Measurements from ENCODE around the gene UBR1.
"Not testable (repeated sequence)": the region's sequence is repeated elsewhere in the genome, so short reads cannot be mapped to it uniquely, and the experiment has no call there.

UBR1 gene

GRCh38 chr15:42986693-42987342 lies 119.0 kb downstream of the UBR1 start:
- Histone ChIP-seq H3K79me2 (ENCODE audit: low read length) (no peaks in the 10 kb centered on the region), H2AFZ (ENCODE audit: low read length) (no peak overlapping the region), H3F3A (ENCODE audit: insufficient read depth, low read length) (no peaks in the 10 kb centered on the region), H3K9me2 (replicated peaks; ENCODE audit: insufficient read depth, low read length) (no peaks in the 10 kb centered on the region), H3K27me3 (replicated peaks; ENCODE audit: insufficient read depth, low read length) (no peaks in the 10 kb centered on the region), H3K36me3 (replicated peaks; ENCODE audit: insufficient read depth, low read length) (no peaks in the 10 kb centered on the region), H3K4me2 (ENCODE audit: low read depth, low read length) (no peak overlapping the region), H3K9ac (ENCODE audit: low read length) (no peak overlapping the region), H4K20me1 (ENCODE audit: insufficient read depth, low read length) (no peaks in the 10 kb centered on the region), H3K9me3 (replicated peaks; ENCODE audit: insufficient read depth, low read length) (no peaks in the 10 kb centered on the region), H3K27ac (ENCODE audit: low read length) (no peak overlapping the region), H3K4me3 (ENCODE audit: low read length) (no peak overlapping the region), H3K4me1 (ENCODE audit: low read length) (no peaks in the 10 kb centered on the region)
- no peak for DNase-seq
- TF ChIP-seq CTCF (IDR thresholded peaks at IDR 0.05; ENCODE audit: low read length): no peak
- TF ChIP-seq EZH2 (optimal IDR thresholded peaks at IDR 0.05; ENCODE audit: low read depth, low read length): no peak
- no peak for TF ChIP-seq EZH2phosphoT487 (IDR thresholded peaks at IDR 0.05; ENCODE audit: low read length)

GRCh38 chr15:42984493-42985034 lies 121.3 kb downstream of the UBR1 start:
- DNase-seq: no peak
- Histone ChIP-seq H3K4me2 (ENCODE audit: low read depth, low read length) (no peak overlapping the region), H4K20me1 (ENCODE audit: insufficient read depth, low read length) (no peaks in the 10 kb centered on the region), H3F3A (ENCODE audit: insufficient read depth, low read length) (no peaks in the 10 kb centered on the region), H2AFZ (ENCODE audit: low read length) (no peak overlapping the region), H3K27me3 (replicated peaks; ENCODE audit: insufficient read depth, low read length) (no peaks in the 10 kb centered on the region), H3K4me3 (ENCODE audit: low read length) (no peak overlapping the region), H3K36me3 (replicated peaks; ENCODE audit: insufficient read depth, low read length) (no peaks in the 10 kb centered on the region), H3K4me1 (ENCODE audit: low read length) (no peaks in the 10 kb centered on the region), H3K9me2 (replicated peaks; ENCODE audit: insufficient read depth, low read length) (no peaks in the 10 kb centered on the region), H3K9me3 (replicated peaks; ENCODE audit: insufficient read depth, low read length) (no peaks in the 10 kb centered on the region), H3K79me2 (ENCODE audit: low read length) (no peaks in the 10 kb centered on the region), H3K27ac (ENCODE audit: low read length) (no peak overlapping the region), H3K9ac (ENCODE audit: low read length) (no peak overlapping the region)
- TF ChIP-seq CTCF (IDR thresholded peaks at IDR 0.05; ENCODE audit: low read length) (no peak), EZH2phosphoT487 (IDR thresholded peaks at IDR 0.05; ENCODE audit: low read length) (no peak), EZH2 (optimal IDR thresholded peaks at IDR 0.05; ENCODE audit: low read depth, low read length) (no peak)

GRCh38 chr15:42979113-42979512 lies 126.7 kb downstream of the UBR1 start:
- not testable (repeated sequence) for H3K4me1 ChIP-seq (ENCODE audit: low read length); H2AFZ ChIP-seq (ENCODE audit: low read length); H4K20me1 ChIP-seq (ENCODE audit: insufficient read depth, low read length); H3K9ac ChIP-seq (ENCODE audit: low read length); H3K27me3 ChIP-seq (replicated peaks; ENCODE audit: insufficient read depth, low read length); H3K79me2 ChIP-seq (ENCODE audit: low read length); H3K27ac ChIP-seq (ENCODE audit: low read length); H3K4me2 ChIP-seq (ENCODE audit: low read depth, low read length); H3K4me3 ChIP-seq (ENCODE audit: low read length); DNase-seq; H3K9me3 ChIP-seq (replicated peaks; ENCODE audit: insufficient read depth, low read length); H3F3A ChIP-seq (ENCODE audit: insufficient read depth, low read length); H3K9me2 ChIP-seq (replicated peaks; ENCODE audit: insufficient read depth, low read length); H3K36me3 ChIP-seq (replicated peaks; ENCODE audit: insufficient read depth, low read length)

- no peaks in the 10 kb centered on the region for H3K27me3 ChIP-seq (replicated peaks; ENCODE audit: insufficient read depth, low read length)
- H3K4me3 ChIP-seq (ENCODE audit: low read length): no peak overlapping the region
- no peak overlapping the region for H3K4me2 ChIP-seq (ENCODE audit: low read depth, low read length)
- no peaks in the 10 kb centered on the region for H3K79me2 ChIP-seq (ENCODE audit: low read length)
- no peak overlapping the region for H3K27ac ChIP-seq (ENCODE audit: low read length)
- H3K9me3 ChIP-seq (replicated peaks; ENCODE audit: insufficient read depth, low read length): no peaks in the 10 kb centered on the region
- H3K4me1 ChIP-seq (ENCODE audit: low read length): no peaks in the 10 kb centered on the region
- no peaks in the 10 kb centered on the region for H3K36me3 ChIP-seq (replicated peaks; ENCODE audit: insufficient read depth, low read length)
- H3K9me2 ChIP-seq (replicated peaks; ENCODE audit: insufficient read depth, low read length): no peaks in the 10 kb centered on the region
- DNase-seq: no peak
- TF ChIP-seq CTCF (IDR thresholded peaks at IDR 0.05; ENCODE audit: low read length) (no peak), EZH2 (optimal IDR thresholded peaks at IDR 0.05; ENCODE audit: low read depth, low read length) (no peak), EZH2phosphoT487 (IDR thresholded peaks at IDR 0.05; ENCODE audit: low read length) (no peak)
- H3F3A ChIP-seq (ENCODE audit: insufficient read depth, low read length): no peaks in the 10 kb centered on the region
- no peak overlapping the region for H2AFZ ChIP-seq (ENCODE audit: low read length)
- H4K20me1 ChIP-seq (ENCODE audit: insufficient read depth, low read length): no peaks in the 10 kb centered on the region
- no peak overlapping the region for H3K9ac ChIP-seq (ENCODE audit: low read length)
These were observed 131.5 kb downstream of the UBR1 start for GRCh38 chr15:42974202-42974862.

All from MM.1S (cell line).